RPMI7951 (cell line): ENCODE measurements around the gene SCGB3A1. TPM values are rescaled to one million over a fixed set of nuclear protein-coding genes. Genes with fewer than 3 reads are reported as not detected.

Source experiments
- DNase-seq: peaks from one replicate; pipeline ENCODE4 v3.0.0-alpha.2; 2012; ENCODE audit warnings: low read depth
- total RNA-seq: library from RNA; depleted of rRNA; stranded (reverse); fragments of >200 nt; shearing (Covaris generic); gene quantifications from 2 replicates; pipeline ENCODE4 v1.2.3, GENCODE V29; 2014; rRNA removed

The SCGB3A1 gene
- total RNA-seq, 1 experiment from 2014 or later: not detected

GRCh38 chr5:180590543-180591310, 572 bp downstream of the SCGB3A1 start:
- no peak for DNase-seq

GRCh38 chr5:180589771-180590542, 1.3 kb downstream of the SCGB3A1 start:
- no peak for DNase-seq

GRCh38 chr5:180586870-180587269, 4.4 kb downstream of the SCGB3A1 start:
- no peak for DNase-seq

GRCh38 chr5:180586204-180586603, 5.1 kb downstream of the SCGB3A1 start:
- DNase-seq: no peak

- no peak for DNase-seq
These were observed 7.6 kb downstream of the SCGB3A1 start for GRCh38 chr5:180583738-180584137.

GRCh38 chr5:180580681-180581080, 10.6 kb downstream of the SCGB3A1 start:
- DNase-seq: no peak

GRCh38 chr5:180575571-180575970, 15.7 kb downstream of the SCGB3A1 start:
- no peak for DNase-seq

GRCh38 chr5:180568914-180569313, 22.4 kb downstream of the SCGB3A1 start:
- DNase-seq: no peak

GRCh38 chr5:180563994-180564393, 27.3 kb downstream of the SCGB3A1 start:
- no peak for DNase-seq

GRCh38 chr5:180558232-180558631, 33.1 kb downstream of the SCGB3A1 start:
- no peak for DNase-seq

GRCh38 chr5:180557217-180557809, 34.0 kb downstream of the SCGB3A1 start:
- DNase-seq: no peak

GRCh38 chr5:180555168-180555921, 36.0 kb downstream of the SCGB3A1 start:
- no peak for DNase-seq

- DNase-seq: no peak
These were observed 37.8 kb downstream of the SCGB3A1 start for GRCh38 chr5:180553530-180553929.

GRCh38 chr5:180548563-180548962, 42.7 kb downstream of the SCGB3A1 start:
- no peak for DNase-seq

- no peak for DNase-seq
These were observed 46.1 kb downstream of the SCGB3A1 start for GRCh38 chr5:180545248-180545647.

- no peak for DNase-seq
These were observed 49.6 kb downstream of the SCGB3A1 start for GRCh38 chr5:180541710-180542109.

Other genes with a start within 250 kb of the SCGB3A1 start
- gene GFPT2, start 238.2 kb downstream of the SCGB3A1 start, total RNA-seq: 13.9 and 15.8 TPM in 2 replicates
- gene CNOT6, start 97.1 kb downstream of the SCGB3A1 start, total RNA-seq: 7.3 and 7.6 TPM in 2 replicates
- not detected in 2 replicates for gene FLT4, start 58.1 kb upstream of the SCGB3A1 start, total RNA-seq
- gene OR2Y1, start 148.6 kb upstream of the SCGB3A1 start, total RNA-seq: not detected in 2 replicates
- gene MGAT1, start 211.3 kb upstream of the SCGB3A1 start, total RNA-seq: 39.0 and 56.8 TPM in 2 replicates